Thymus (tissue), 11 donors: ENCODE measurements around the gene HCN2. TPM values are rescaled to one million over a fixed set of nuclear protein-coding genes. Genes with fewer than 3 reads are reported as not detected.

ENCODE experiments used
- DNase-seq, 9 donors: peaks; one replicate each; pipeline ENCODE4 v3.0.0-alpha.2; 2013; ENCODE audit warnings: low spot score in 9 of 9, low read depth in 6 of 9, missing footprints in 1 of 9
- H3K27ac ChIP-seq, 2 donors: one replicate each; pipeline ENCODE4 v1.5.1; 2013; ENCODE audit warnings: control low read depth in 1 of 2, low read depth in 1 of 2, low read length in 1 of 2, mild to moderate bottlenecking in 1 of 2, moderate library complexity in 1 of 2
- H3K27me3 ChIP-seq, 2 donors: one replicate each; pipeline ENCODE4 v1.5.1; 2013; ENCODE audit warnings: low read length in 1 of 2; ENCODE audit not compliant: control insufficient read depth in 2 of 2, insufficient read depth in 1 of 2
- H3K36me3 ChIP-seq, 2 donors: one replicate each; pipeline ENCODE4 v1.5.1; 2013; ENCODE audit warnings: low read length in 1 of 2, mild to moderate bottlenecking in 1 of 2, moderate library complexity in 1 of 2; ENCODE audit not compliant: control insufficient read depth in 2 of 2, insufficient read depth in 2 of 2
- H3K4me1 ChIP-seq, 2 donors: one replicate each; pipeline ENCODE4 v1.5.1; 2013; ENCODE audit warnings: low read length in 2 of 2; ENCODE audit not compliant: control insufficient read depth in 2 of 2, insufficient read depth in 2 of 2
- H3K4me3 ChIP-seq, 2 donors: one replicate each; pipeline ENCODE4 v1.5.1; 2013; ENCODE audit warnings: low read length in 2 of 2, control low read depth in 1 of 2, mild to moderate bottlenecking in 1 of 2
- H3K9me3 ChIP-seq, 2 donors: one replicate each; pipeline ENCODE4 v1.5.1; 2013; ENCODE audit warnings: low read length in 1 of 2, mild to moderate bottlenecking in 1 of 2; ENCODE audit not compliant: control insufficient read depth in 2 of 2, insufficient read depth in 1 of 2
- WGBS: extraction: QIAGEN DNeasy Blood & Tissue Kit; methylation state at CpG from one replicate; pipeline ENCODE4 v1.1.7; 2013; 5-methylcytosine and 5-hydroxymethylcytosine counted together
- polyA plus RNA-seq: library from polyadenylated mRNA; stranded (reverse); fragments of 200-250 nt; gene quantifications from one replicate; pipeline ENCODE4 v1.2.3, GENCODE V29; 2013
- total RNA-seq: library from RNA; stranded (reverse); fragments of 120-200 nt; gene quantifications from one replicate; pipeline ENCODE4 v1.2.4, GENCODE V29; 2013
- donor health status: healthy.

Gene HCN2
- total and polyA plus RNA-seq, 2 donors: 0.05 to 0.46 TPM

DNA sequence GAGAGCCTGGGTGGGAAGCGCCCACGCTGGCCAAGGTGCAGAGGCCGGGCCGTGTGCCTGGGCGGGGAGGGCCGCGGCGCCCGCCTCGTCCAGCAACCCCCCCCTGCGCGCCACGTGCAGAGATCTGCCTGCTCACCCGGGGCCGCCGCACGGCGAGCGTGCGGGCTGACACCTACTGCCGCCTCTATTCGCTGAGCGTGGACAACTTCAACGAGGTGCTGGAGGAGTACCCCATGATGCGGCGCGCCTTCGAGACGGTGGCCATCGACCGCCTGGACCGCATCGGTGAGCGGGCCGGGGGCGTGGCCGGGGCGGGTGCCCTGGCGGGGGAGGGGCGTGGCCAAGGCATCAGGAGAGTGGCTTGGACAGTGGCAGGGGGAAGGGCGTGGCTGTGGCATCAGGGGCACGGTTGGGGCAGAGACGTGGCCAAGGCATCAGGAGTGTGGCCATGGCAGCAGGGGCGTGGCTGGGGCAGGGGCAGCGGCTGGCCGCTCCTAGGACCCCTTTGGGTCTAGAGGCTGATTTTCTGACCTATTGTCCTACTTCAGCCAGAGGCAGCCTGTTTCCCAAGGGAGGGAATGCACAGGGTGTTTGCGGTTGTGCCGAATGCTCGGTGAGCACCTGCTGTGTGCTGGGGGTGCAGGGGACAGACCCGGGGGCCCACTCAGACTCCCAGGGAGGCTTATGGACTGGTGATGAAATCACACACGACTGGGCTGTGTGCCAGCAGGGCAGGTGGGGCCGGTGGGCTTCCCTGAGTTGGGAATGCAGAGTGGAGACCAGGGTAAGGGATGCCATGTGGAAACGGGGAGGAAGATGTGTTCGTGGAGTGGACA is 24.3 kb downstream of the HCN2 start:
- Histone ChIP-seq H3K27me3 (peaks cover 13 to 17% of the 10 kb centered on the region in 2 donors), H3K27ac (no peak overlapping the region), H3K9me3 (peaks cover 0 to 3% of the 10 kb centered on the region in 2 donors), H3K4me1 (peaks cover 7 to 15% of the 10 kb centered on the region in 2 donors), H3K36me3 (peaks cover 10 to 22% of the 10 kb centered on the region in 2 donors), H3K4me3 (no peak overlapping the region)
- WGBS: 67% methylated on average over 54 of the region's 54 CpGs
- DNase-seq: no peak

- no peak overlapping the region for H3K27ac ChIP-seq
- H3K9me3 ChIP-seq: peaks cover 0 to 3% of the 10 kb centered on the region in 2 donors
- no peak overlapping the region for H3K4me3 ChIP-seq
- 28% methylated on average over 33 of the region's 33 CpGs for WGBS
- H3K27me3 ChIP-seq: peaks cover 13 to 17% of the 10 kb centered on the region in 2 donors
- peaks cover 7 to 9% of the 10 kb centered on the region in 2 donors for H3K4me1 ChIP-seq
- H3K36me3 ChIP-seq: peaks cover 24 to 38% of the 10 kb centered on the region in 2 donors
- DNase-seq: no peak
These were observed 25.9 kb downstream of the HCN2 start for GRCh38 chr19:615619-616018.

DNA sequence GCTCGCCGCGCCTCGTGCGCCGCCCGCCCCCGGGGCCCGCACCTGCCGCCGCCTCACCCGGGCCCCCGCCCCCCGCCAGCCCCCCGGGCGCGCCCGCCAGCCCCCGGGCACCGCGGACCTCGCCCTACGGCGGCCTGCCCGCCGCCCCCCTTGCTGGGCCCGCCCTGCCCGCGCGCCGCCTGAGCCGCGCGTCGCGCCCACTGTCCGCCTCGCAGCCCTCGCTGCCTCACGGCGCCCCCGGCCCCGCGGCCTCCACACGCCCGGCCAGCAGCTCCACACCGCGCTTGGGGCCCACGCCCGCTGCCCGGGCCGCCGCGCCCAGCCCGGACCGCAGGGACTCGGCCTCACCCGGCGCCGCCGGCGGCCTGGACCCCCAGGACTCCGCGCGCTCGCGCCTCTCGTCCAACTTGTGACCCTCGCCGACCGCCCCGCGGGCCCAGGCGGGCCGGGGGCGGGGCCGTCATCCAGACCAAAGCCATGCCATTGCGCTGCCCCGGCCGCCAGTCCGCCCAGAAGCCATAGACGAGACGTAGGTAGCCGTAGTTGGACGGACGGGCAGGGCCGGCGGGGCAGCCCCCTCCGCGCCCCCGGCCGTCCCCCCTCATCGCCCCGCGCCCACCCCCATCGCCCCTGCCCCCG is 26.5 kb downstream of the HCN2 start:
- DNase-seq: no peak
- Histone ChIP-seq H3K4me1 (peaks cover 3 to 5% of the 10 kb centered on the region in 2 donors), H3K9me3 (peaks cover 0 to 3% of the 10 kb centered on the region in 2 donors), H3K4me3 (no peak overlapping the region), H3K36me3 (peaks cover 24 to 42% of the 10 kb centered on the region in 2 donors), H3K27ac (no peak overlapping the region), H3K27me3 (peaks cover 13 to 17% of the 10 kb centered on the region in 2 donors)
- WGBS: 29% methylated on average over 97 of the region's 97 CpGs

DNA sequence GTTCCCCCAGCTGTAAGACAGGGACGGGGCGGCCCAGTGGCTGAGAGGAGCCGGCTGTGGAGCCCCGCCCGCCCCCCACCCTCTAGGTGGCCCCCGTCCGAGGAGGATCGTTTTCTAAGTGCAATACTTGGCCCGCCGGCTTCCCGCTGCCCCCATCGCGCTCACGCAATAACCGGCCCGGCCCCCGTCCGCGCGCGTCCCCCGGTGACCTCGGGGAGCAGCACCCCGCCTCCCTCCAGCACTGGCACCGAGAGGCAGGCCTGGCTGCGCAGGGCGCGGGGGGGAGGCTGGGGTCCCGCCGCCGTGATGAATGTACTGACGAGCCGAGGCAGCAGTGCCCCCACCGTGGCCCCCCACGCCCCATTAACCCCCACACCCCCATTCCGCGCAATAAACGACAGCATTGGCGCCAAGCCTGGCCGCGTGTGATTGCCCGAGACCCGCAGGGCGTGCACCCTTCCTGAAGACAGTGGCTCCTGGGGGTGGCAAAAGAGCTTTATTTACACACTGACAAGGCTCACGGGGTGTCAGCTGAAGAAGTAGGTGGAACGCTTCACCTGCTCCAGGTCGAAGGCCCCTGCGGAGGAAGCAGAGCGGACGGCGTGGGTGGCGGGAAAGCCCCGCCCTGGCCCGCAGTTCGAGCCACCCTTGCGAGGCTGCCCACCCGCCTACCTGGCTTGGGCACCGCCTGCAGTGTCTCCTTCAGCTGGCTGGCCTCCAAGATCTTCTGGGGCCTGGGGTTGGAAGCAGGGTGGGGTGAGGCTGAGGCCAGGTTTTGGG is 27.3 kb downstream of the HCN2 start:
- DNase-seq: no peak
- H3K27ac ChIP-seq: no peak overlapping the region
- peaks cover 28 to 50% of the 10 kb centered on the region in 2 donors for H3K36me3 ChIP-seq
- H3K9me3 ChIP-seq: peaks cover 0 to 3% of the 10 kb centered on the region in 2 donors
- H3K4me3 ChIP-seq: no peak overlapping the region
- 94% methylated on average over 58 of the region's 58 CpGs for WGBS
- H3K27me3 ChIP-seq: peaks cover 13 to 17% of the 10 kb centered on the region in 2 donors
- H3K4me1 ChIP-seq: peaks cover 0 to 3% of the 10 kb centered on the region in 2 donors

DNA sequence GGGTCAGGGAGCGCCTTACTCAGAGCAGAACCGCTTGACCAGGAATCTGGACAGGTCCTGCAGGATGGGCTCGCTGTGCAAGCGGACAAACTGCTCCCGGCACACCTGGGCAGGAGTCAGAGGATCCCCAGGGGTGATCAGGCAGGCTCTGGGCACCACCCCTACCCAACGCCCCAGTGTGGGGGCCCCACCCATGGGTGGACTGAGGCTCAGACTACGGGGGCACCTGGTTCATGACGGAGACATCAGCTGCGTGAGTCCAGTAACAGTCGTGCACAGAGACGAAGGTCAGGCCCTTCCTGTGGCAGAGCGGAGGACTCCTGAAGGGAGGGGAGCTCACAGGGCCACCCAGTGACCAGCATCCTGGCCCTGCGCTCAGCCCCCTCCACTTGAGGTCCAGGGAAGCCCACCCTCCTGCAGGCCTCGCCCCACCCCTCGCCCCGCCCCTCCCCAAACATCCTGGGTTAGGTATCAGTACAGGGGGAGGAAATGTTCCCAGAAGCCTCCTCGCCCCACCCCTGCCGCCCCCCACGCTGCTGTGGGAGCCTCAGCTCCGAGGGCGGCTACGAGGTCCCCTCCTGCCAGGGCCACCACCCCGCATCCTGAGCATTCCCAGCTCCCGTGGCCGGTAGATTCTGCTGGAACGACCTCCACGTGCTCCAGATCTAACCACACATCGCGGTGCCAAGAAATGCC is 28.0 kb downstream of the HCN2 start:
- WGBS: 97% methylated on average over 29 of the region's 29 CpGs

DNA sequence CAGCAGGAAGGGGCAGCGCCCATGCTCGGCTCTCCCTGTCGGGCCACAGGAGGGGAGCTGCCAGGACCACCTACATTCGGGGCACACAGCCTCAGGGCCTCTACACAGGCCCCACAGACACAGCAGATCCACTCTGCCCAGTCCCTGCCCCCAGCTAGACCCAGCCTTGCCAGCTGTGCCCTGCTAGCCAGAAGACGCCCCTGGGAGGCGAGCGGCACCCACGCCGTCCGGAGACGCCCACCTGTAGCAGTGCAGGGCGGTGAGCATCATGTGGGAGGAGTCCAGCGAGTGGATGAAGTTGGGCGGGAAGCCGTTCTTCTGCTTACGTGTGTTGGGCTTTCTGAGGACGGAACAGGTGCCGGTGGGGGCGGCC is 28.6 kb downstream of the HCN2 start:
- Histone ChIP-seq H3K4me3 (no peak overlapping the region), H3K9me3 (peaks cover 0 to 3% of the 10 kb centered on the region in 2 donors), H3K4me1 (no peaks in the 10 kb centered on the region), H3K27ac (no peak overlapping the region), H3K36me3 (peaks cover 34 to 63% of the 10 kb centered on the region in 2 donors), H3K27me3 (peaks cover 13 to 17% of the 10 kb centered on the region in 2 donors)
- WGBS: 98% methylated on average over 19 of the region's 19 CpGs
- no peak for DNase-seq

More for the DNA sequence above, 28.0 kb downstream of the HCN2 start:
- H3K4me3 ChIP-seq: no peak overlapping the region
- peaks cover 30 to 57% of the 10 kb centered on the region in 2 donors for H3K36me3 ChIP-seq
- peaks cover 13 to 17% of the 10 kb centered on the region in 2 donors for H3K27me3 ChIP-seq
- no peak overlapping the region for H3K27ac ChIP-seq
- DNase-seq: no peak
- peaks cover 0 to 3% of the 10 kb centered on the region in 2 donors for H3K4me1 ChIP-seq
- H3K9me3 ChIP-seq: peaks cover 0 to 3% of the 10 kb centered on the region in 2 donors

DNA sequence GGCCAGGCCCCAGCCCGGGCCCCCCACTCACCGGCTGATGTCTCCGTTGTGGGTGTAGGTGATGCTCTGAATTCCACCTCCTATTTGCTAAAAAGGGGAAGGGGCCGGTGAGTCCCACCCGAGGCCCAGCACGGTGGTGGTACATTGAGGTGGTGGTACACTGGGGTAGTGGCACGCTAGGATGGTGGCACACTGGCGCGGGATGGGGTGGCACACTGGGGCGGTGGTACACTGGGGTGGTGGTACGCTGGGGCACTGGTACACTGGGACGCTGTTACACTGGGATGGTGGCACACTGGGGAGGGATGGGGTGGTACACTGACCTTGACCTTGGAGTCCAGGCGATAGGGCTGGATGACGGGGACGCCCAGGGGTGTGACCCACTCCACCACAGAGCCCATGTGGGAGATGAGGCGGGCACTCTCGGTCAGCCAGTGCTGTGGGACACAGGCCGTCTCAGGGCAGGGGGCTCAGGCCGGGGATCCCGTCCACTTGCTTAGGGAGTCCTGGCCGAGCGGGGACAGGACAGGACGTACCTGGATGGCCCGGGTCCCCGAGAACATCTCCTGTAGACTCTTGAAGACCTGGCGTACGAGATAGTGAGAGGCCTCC is 29.1 kb downstream of the HCN2 start:
- H3K27me3 ChIP-seq: peaks cover 13 to 17% of the 10 kb centered on the region in 2 donors
- H3K9me3 ChIP-seq: peaks cover 0 to 3% of the 10 kb centered on the region in 2 donors
- no peak overlapping the region for H3K27ac ChIP-seq
- no peak overlapping the region for H3K4me3 ChIP-seq
- 97% methylated on average over 27 of the region's 27 CpGs for WGBS
- no peaks in the 10 kb centered on the region for H3K4me1 ChIP-seq
- no peak for DNase-seq
- peaks cover 34 to 68% of the 10 kb centered on the region in 2 donors for H3K36me3 ChIP-seq

- Histone ChIP-seq H3K9me3 (peaks cover 0 to 3% of the 10 kb centered on the region in 2 donors), H3K36me3 (peaks cover 34 to 75% of the 10 kb centered on the region in 2 donors), H3K4me3 (no peak overlapping the region), H3K27me3 (peaks cover 13% of the 10 kb centered on the region in 2 donors), H3K27ac (no peak overlapping the region), H3K4me1 (no peaks in the 10 kb centered on the region)
- no peak for DNase-seq
- WGBS: 95% methylated on average over 47 of the region's 47 CpGs
These were observed 29.8 kb downstream of the HCN2 start for GRCh38 chr19:619286-620002.
